Ovary (tissue), 9 donors: ENCODE data around the gene PSTPIP2. TPM values are rescaled to one million over a fixed set of nuclear protein-coding genes. Genes with fewer than 3 reads are reported as not detected.

Source experiments
- DNase-seq, 5 donors: peaks; one replicate each; pipeline ENCODE4 v3.0.0-alpha.2; 2019 to 2020
- H3K27ac ChIP-seq, 2 donors: fragments of 200-600 bp; one replicate each; pipeline versions ENCODE4 v1.5.1 to v1.8.0; 2019 to 2022
- H3K27me3 ChIP-seq: fragments of 200-600 bp; one replicate; pipeline ENCODE4 v1.8.0; 2022
- H3K36me3 ChIP-seq: fragments of 200-600 bp; sonication (generic); one replicate; pipeline ENCODE4 v1.5.1; 2019
- H3K4me1 ChIP-seq: one replicate; pipeline ENCODE4 v1.8.1; 2013; ENCODE audit warnings: mild to moderate bottlenecking, moderate library complexity; ENCODE audit not compliant: insufficient read depth
- H3K4me3 ChIP-seq: fragments of 200-600 bp; sonication (generic); one replicate; pipeline ENCODE4 v1.5.1; 2017
- H3K9me3 ChIP-seq, 2 donors: fragments of 200-600 bp in 1 of 2; sonication (generic) in 1 of 2; one replicate each; pipeline versions ENCODE4 v1.5.1 to v1.8.1; 2013 to 2019; ENCODE audit warnings: mild to moderate bottlenecking in 1 of 2, moderate library complexity in 1 of 2
- CTCF ChIP-seq, 3 donors: fragments of 450-650 bp in 2 of 3; fragments of 200-600 bp in 1 of 3; IDR thresholded peaks; one replicate each; pipeline versions ENCODE4 v1.5.1 to v1.8.0; 2016 to 2022; ENCODE audit warnings: antibody characterized with exemption in 3 of 3, mild to moderate bottlenecking in 1 of 3
- EP300 ChIP-seq: sonication (generic); formaldehyde crosslinking; IDR thresholded peaks from one replicate; pipeline ENCODE4 v1.6.1; 2017; ENCODE audit warnings: antibody characterized with exemption
- POLR2A ChIP-seq: fragments of 450-650 bp; IDR thresholded peaks from one replicate; pipeline ENCODE4 v1.6.1; 2017; ENCODE audit warnings: antibody characterized with exemption, mild to moderate bottlenecking, moderate library complexity
- whole genome bisulfite sequencing, 3 donors: extraction: QIAGEN DNeasy Blood & Tissue Kit in 1 of 3; methylation state at CpG; one replicate each; pipeline versions ENCODE4 v1.1.5 to v1.1.7; 2013 to 2017; 5-methylcytosine and 5-hydroxymethylcytosine counted together
- intact Hi-C, 4 donors: fragments of 100-400 bp; cut with DNase I; formaldehyde crosslinking; loops; one replicate each; pipeline versions ENCODE4 v1.11.0 to v1.15.1; 2022 to 2023
- polyA plus RNA-seq, 2 donors: library from polyadenylated mRNA; stranded (reverse); fragments of 200-250 nt in 1 of 2; fragments of 350-450 nt in 1 of 2; fragmentation: Illumina TruSeq in 1 of 2; extraction: RNeasy Lipid Tissue Mini Kit (QIAGEN cat#74804) in 1 of 2; gene quantifications; one replicate each; pipeline ENCODE4 v1.2.3, GENCODE V29; 2013 to 2014
- total RNA-seq, 7 donors: library from RNA; depleted of rRNA in 2 of 7; stranded (reverse); fragments of >200 nt in 2 of 7; fragmentation: NEBNext Ultra II Directional in 3 of 7; extraction: Animal tissue kit (Norgen Biotek cat#: 25700) in 3 of 7; gene quantifications; one replicate each; pipeline versions ENCODE4 v1.1.0 to v1.2.4, GENCODE V29; 2016 to 2023
- donor health status: DM: no; HTN: no; CAD: no; lungs with moderate emphysema.
- donor health status: DM: no; HTN: no; CAD: no.
- donor health status: Bipolar disorder and iron deficiency.
- donor health status: DM: yes; HTN: yes; CAD: no.
- donor health status: DM: no; HTN: no; CAD: no.
- donor health status: DM: yes; HTN: yes; CAD: no.

Gene PSTPIP2
- total and polyA plus RNA-seq, 9 donors: 3.0 to 22.3 (median 5.3) TPM

GRCh38 chr18:45984546-45985235 lies 87.4 kb downstream of the PSTPIP2 start:
- no peaks in the 10 kb centered on the region for H3K9me3 ChIP-seq
- H3K36me3 ChIP-seq: no peaks in the 10 kb centered on the region
- TF ChIP-seq POLR2A (no peak), EP300 (no peak), CTCF (IDR thresholded peaks at IDR 0.05) (no peak)
- H3K4me1 ChIP-seq: no peaks in the 10 kb centered on the region
- intact Hi-C loops: no loop called here
- H3K27me3 ChIP-seq: no peaks in the 10 kb centered on the region
- WGBS, 3 donors: 85 to 91% (median 89%) methylated on average over 4 of the region's 4 CpGs
- no peak for DNase-seq
- no peak overlapping the region for H3K4me3 ChIP-seq
- no peak overlapping the region for H3K27ac ChIP-seq

- no peaks in the 10 kb centered on the region for H3K36me3 ChIP-seq
- H3K4me1 ChIP-seq: no peaks in the 10 kb centered on the region
- H3K27me3 ChIP-seq: no peaks in the 10 kb centered on the region
- no peak overlapping the region for H3K4me3 ChIP-seq
- no peaks in the 10 kb centered on the region for H3K9me3 ChIP-seq
- intact Hi-C loops: no loop called here
- 74 to 84% (median 83%) methylated on average over 2 of the region's 2 CpGs for WGBS, 3 donors
- DNase-seq: no peak
- no peak overlapping the region for H3K27ac ChIP-seq
- TF ChIP-seq EP300 (no peak), POLR2A (no peak), CTCF (IDR thresholded peaks at IDR 0.05) (no peak)
These were observed 90.2 kb downstream of the PSTPIP2 start for GRCh38 chr18:45981821-45982220.

- intact Hi-C loops: no loop called here
- DNase-seq: no peak
- no peak overlapping the region for H3K4me3 ChIP-seq
- no peaks in the 10 kb centered on the region for H3K27me3 ChIP-seq
- 57 to 64% (median 57%) methylated on average over 2 of the region's 2 CpGs for WGBS, 3 donors
- no peak for TF ChIP-seq POLR2A
- no peak for TF ChIP-seq CTCF (IDR thresholded peaks at IDR 0.05)
- TF ChIP-seq EP300: no peak
- H3K36me3 ChIP-seq: no peaks in the 10 kb centered on the region
- no peaks in the 10 kb centered on the region for H3K4me1 ChIP-seq
- no peak overlapping the region for H3K27ac ChIP-seq
- H3K9me3 ChIP-seq: no peaks in the 10 kb centered on the region
These were observed 91.8 kb downstream of the PSTPIP2 start for GRCh38 chr18:45980229-45980628.

GRCh38 chr18:45978084-45978483 lies 94.0 kb downstream of the PSTPIP2 start:
- Histone ChIP-seq H3K9me3 (no peaks in the 10 kb centered on the region), H3K36me3 (no peaks in the 10 kb centered on the region), H3K27ac (no peak overlapping the region), H3K27me3 (no peaks in the 10 kb centered on the region), H3K4me1 (no peaks in the 10 kb centered on the region), H3K4me3 (no peak overlapping the region)
- no peak for TF ChIP-seq POLR2A
- no peak for TF ChIP-seq EP300
- no peak for TF ChIP-seq CTCF (IDR thresholded peaks at IDR 0.05)
- intact Hi-C loops: loop anchor here in 2 of 4 donors (10.0 kb wide), 1 partner anchor 313 kb away; no protein-coding TSS in a partner anchor
- WGBS, 3 donors: 82 to 93% (median 90%) methylated on average over 1 of the region's 1 CpG
- no peak for DNase-seq
